ENCODE measurements around the gene ADGRB3.

DNA sequence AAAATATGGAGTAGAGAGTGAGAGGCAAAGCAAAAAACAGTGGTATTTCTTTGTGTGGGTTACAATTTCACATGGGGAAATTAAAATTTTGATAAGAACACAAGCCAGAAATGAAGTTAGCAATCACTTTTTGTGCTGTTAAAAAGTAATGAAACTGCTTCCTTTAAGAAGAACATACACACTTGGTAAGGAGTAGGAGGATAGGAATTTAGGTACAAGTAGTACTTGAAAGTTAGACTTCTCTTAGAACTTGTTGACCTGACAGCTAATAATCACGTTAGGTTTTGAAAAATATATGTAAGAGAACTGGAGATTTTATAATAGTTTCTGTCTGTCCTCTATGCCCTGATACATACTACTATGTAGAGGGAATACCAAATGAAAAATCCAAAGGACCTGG lies 260.8 kb downstream of the ADGRB3 start:
- TF ChIP-seq, protein P1, sequence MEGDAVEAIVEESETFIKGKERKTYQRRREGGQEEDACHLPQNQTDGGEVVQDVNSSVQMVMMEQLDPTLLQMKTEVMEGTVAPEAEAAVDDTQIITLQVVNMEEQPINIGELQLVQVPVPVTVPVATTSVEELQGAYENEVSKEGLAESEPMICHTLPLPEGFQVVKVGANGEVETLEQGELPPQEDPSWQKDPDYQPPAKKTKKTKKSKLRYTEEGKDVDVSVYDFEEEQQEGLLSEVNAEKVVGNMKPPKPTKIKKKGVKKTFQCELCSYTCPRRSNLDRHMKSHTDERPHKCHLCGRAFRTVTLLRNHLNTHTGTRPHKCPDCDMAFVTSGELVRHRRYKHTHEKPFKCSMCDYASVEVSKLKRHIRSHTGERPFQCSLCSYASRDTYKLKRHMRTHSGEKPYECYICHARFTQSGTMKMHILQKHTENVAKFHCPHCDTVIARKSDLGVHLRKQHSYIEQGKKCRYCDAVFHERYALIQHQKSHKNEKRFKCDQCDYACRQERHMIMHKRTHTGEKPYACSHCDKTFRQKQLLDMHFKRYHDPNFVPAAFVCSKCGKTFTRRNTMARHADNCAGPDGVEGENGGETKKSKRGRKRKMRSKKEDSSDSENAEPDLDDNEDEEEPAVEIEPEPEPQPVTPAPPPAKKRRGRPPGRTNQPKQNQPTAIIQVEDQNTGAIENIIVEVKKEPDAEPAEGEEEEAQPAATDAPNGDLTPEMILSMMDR (IDR thresholded peaks at IDR 0.05), result no peak
- no peak for TF ChIP-seq RAD21 (IDR thresholded peaks at IDR 0.05; ENCODE audit: low read length)
